HG03135 (cell line): ENCODE measurements around the gene HAGHL.
A peak's percentile ranks its signal among the peaks of the same experiment; 100 is the strongest.

Experiments
- ATAC-seq: cut with Tn5 transposase; IDR thresholded peaks from one replicate; pipeline ENCODE4 v1.9.1; 2021; ENCODE audit warnings: mild to moderate bottlenecking, moderate library complexity; ENCODE audit not compliant: unreplicated experiment

The HAGHL gene, protein sequence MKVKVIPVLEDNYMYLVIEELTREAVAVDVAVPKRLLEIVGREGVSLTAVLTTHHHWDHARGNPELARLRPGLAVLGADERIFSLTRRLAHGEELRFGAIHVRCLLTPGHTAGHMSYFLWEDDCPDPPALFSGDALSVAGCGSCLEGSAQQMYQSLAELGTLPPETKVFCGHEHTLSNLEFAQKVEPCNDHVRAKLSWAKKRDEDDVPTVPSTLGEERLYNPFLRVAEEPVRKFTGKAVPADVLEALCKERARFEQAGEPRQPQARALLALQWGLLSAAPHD

DNA sequence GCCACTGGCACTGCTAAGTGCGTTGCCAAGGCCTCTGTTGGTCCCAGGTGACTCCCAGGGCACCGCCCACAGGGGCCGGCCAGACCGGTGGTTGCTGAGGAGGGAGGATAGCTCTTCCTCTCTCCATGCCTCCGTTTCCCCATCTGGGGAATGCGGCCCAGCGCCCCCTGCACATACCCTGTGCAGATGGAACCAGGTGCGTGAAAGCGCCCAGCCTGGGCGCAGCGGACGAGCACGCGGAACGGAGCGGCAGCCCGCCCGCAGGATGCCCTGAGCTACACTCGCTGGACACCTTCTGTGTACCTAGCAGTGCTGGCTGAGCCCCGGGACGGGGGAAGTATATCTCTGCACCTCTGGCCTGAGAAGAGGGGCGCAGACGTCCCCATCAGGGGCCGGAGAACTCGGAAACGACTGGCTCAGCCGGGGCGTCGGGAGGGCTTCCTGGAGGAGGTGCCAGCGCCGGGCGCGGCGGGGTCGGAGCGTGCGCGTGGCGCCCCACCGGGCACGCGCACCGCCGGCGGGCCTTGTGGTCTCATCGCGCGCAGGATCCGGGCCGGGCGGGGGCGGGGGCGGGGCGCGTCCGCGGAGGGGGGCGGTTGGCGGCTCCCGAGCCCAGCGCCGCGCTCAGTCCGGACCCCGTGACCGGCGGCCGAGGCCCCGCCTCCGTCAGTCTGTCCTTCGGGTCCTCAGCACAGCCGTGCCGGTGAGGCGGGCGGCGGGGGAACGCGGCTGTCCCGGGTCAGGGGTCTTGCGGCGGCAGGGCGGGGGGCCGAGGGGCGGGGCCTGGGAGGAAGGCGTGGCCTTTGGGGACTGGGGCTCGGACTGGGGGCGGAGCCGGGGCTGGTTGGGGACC is at the start of gene HAGHL, which contains the start of gene CCDC78:
Gene HAGHL (plus strand): TSS at position 669 of the 853 bp plus-strand sequence. CDS start 404 bp downstream, outside the sequence.
Gene CCDC78 (minus strand): TSS at position 6 of the 853 bp plus-strand sequence. CDS start 76 bp downstream, outside the sequence.
- no peak for ATAC-seq

DNA sequence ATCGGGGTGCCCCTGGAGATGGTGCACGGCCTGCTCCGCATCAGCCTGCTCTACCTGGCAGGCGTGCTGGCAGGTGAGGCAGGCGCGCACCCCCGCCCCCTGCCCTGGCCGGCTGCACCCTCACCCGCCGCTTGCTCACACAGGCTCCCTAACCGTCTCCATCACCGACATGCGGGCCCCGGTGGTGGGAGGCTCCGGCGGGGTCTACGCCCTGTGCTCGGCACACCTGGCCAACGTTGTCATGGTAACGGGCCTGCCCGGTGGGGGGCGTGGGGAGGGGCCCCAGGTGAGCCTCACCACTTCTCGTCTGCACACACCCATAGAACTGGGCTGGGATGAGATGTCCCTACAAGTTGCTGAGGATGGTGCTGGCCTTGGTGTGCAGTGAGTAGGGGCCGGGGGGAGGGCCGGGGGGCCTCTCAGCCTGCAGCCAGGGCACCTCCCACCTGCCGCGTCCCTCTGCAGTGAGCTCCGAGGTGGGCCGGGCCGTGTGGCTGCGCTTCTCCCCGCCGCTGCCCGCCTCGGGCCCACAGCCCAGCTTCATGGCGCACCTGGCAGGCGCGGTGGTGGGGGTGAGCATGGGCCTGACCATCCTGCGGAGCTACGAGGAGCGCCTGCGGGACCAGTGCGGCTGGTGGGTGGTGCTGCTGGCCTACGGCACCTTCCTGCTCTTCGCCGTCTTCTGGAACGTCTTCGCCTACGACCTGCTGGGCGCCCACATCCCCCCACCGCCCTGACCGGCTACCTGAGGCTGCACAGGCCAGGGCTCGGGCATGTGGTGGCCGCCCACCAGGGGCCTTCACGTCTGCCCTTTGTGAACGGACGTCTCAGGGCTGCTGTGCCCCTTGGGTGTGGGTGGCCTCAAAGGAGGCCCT is 49.4 kb upstream of the HAGHL start:
- no peak for ATAC-seq

DNA sequence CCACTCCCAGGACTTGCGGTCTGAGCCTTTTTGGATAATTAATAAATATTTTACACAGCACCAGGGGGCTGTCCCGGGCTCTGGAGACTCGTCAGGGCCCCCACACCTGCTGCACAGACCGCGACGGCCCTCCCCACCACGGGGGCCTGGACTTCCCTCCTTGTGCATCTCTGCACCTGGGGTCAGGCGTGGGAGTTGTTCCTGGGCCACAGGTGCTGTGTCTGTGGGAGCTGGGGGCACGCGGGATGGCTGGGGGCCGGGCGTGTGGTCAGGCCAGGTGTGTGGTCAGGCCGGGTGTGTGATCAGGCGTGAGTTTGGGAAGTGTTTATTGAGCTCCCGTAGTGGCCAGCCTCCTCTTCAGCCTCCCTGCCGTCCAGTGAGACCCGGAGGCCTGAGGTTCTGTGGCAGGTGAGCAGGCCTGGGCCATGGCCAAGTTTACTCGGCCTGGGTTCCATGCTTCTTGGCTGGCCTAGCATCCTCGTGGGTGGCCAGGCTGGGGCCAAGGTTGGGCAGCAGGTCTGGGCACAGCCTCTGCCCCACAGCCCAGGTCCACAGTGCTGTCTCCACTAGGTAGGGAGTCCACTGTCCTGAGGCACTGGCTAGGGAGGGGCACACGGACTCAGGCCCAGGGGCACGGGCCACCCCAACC is 48.6 kb upstream of the HAGHL start:
- no peak for ATAC-seq

DNA sequence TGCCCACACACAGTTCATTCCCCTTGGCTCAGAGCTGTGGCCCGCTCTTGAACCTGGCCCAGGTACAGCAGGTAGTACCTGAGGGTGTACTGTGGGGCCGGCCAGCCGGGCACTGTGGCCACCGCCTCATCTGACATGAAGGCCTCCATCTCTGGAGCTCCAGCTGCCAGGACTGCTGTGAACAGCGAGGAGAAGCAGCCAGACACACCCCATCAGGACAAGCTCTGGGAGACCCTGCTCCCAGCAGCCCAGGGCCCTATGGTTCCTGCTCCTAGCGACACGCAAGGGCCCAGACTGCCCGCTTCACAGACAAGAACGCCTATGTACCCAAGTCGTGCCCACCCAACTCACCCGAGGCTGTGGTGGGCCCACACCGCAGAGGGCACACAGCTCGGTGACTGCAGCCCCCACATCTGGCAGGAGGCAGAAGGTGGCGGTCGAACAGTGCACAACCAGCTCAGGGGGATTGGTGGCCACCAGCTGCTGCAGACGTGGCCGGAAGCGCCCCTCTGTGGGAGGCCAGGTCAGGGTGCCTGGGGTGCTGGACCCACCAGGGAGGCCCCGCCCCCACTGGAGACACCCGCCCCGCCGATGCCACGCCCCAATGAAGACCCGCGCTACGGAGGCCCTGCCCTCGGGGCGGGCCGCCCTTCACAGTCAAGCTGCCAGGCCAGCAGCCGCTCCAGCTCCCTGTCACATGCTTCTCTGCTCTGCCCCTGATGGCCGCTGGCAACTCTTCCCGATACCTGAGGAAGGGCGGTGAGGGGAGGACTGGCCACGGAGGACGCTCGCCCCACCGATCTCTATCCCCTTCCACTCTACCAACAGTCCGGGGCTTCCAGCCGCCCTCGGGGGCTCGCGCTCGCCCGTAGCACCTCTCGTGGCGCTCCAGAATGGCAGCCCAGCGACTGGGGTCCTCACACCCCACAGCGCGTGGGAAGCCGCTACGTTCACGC is 47.8 kb upstream of the HAGHL start:
- no peak for ATAC-seq

DNA sequence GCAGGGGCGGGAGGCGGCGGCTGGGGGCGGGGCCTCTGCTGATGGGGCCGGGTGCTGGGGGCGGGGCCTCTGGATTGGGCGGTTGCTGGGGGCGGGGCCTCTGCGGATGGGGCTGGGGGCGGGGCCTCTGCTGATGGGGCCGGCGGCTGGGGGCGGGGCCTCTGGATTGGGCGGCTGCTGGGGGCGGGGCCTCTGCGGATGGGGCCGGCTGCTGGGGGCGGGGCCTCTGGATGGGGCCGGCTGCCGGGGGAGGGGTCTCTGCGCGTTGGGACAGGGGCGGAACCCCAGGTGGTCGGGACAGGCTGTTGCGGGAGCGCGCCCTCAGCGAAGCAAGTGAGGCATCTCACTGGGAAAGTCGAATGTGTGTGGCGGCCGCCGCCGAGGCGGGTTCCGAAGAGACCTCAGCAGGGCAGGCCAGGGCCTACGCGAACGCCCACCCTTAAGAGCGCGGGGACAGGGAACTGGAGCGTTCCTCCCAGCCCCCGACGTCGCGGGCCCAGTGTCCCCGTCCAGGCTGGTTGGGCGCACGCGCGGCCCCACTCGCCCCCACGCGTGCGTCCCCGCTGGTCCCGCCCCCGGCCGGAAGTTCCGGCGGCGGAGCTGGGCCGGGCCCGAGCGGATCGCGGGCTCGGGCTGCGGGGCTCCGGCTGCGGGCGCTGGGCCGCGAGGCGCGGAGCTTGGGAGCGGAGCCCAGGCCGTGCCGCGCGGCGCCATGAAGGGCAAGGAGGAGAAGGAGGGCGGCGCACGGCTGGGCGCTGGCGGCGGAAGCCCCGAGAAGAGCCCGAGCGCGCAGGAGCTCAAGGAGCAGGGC is 46.9 kb upstream of the HAGHL start, which contains the start of gene STUB1:
Gene STUB1 (plus strand): TSS at position 597 of the 811 bp plus-strand sequence. CDS start 116 bp downstream, at position 713.
- ATAC-seq: peak; percentile 35

DNA sequence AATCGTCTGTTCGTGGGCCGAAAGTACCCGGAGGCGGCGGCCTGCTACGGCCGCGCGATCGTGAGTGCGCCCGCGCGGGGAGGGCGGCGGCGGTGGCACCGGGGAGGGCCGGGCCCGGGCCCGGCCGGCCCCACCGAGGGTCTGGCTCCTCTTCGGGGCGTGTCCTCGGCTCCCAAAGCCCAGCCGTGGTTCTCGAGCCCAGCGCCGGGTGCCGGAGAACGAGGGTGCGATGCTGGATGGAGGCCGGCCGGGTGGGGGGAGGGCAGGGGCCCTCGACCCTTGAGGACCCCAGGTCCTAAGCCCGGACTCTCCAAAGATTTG is 46.3 kb upstream of the HAGHL start:
- ATAC-seq: no peak

DNA sequence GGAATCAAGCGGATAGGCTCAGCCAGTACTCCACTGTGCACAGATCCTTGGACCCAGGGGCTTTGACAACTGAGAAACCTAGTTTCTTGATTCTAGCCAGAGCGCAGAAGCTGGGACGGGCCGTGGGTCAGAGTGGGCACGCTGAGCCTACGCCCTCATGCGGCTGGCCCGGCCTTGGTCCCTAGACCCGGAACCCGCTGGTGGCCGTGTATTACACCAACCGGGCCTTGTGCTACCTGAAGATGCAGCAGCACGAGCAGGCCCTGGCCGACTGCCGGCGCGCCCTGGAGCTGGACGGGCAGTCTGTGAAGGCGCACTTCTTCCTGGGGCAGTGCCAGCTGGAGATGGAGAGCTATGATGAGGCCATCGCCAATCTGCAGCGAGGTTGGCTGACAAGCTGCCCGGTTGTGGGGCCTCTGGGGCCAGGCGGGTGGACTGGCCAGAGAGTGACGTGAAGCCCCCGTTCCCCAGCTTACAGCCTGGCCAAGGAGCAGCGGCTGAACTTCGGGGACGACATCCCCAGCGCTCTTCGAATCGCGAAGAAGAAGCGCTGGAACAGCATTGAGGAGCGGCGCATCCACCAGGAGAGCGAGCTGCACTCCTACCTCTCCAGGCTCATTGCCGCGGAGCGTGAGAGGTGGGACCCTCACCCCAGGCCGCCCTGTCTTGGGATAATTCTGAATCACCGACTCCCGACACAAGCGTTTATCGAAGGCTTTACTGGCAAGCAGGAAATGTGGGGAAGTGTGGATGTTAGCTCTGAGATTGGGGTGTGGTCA is 45.8 kb upstream of the HAGHL start:
- no peak for ATAC-seq

DNA sequence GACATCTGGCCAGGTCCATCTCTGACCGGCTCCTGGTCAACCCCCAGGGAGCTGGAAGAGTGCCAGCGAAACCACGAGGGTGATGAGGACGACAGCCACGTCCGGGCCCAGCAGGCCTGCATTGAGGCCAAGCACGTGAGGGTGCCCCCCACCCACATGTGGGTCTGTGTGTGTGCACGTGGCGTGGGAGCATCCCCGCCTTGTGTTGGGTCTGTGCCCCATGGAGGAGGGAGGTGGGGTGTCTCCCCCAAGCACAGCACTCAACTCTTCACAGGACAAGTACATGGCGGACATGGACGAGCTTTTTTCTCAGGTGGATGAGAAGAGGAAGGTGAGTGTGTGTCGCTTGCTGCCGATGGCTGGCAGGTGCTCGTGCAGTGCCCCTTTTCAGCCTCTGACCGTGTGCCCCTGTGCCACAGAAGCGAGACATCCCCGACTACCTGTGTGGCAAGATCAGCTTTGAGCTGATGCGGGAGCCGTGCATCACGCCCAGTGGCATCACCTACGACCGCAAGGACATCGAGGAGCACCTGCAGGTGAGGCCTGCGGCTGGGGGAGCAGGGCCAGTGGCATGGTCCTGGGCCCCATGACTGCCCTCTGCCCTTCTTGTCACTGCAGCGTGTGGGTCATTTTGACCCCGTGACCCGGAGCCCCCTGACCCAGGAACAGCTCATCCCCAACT is 45.0 kb upstream of the HAGHL start:
- no peak for ATAC-seq

DNA sequence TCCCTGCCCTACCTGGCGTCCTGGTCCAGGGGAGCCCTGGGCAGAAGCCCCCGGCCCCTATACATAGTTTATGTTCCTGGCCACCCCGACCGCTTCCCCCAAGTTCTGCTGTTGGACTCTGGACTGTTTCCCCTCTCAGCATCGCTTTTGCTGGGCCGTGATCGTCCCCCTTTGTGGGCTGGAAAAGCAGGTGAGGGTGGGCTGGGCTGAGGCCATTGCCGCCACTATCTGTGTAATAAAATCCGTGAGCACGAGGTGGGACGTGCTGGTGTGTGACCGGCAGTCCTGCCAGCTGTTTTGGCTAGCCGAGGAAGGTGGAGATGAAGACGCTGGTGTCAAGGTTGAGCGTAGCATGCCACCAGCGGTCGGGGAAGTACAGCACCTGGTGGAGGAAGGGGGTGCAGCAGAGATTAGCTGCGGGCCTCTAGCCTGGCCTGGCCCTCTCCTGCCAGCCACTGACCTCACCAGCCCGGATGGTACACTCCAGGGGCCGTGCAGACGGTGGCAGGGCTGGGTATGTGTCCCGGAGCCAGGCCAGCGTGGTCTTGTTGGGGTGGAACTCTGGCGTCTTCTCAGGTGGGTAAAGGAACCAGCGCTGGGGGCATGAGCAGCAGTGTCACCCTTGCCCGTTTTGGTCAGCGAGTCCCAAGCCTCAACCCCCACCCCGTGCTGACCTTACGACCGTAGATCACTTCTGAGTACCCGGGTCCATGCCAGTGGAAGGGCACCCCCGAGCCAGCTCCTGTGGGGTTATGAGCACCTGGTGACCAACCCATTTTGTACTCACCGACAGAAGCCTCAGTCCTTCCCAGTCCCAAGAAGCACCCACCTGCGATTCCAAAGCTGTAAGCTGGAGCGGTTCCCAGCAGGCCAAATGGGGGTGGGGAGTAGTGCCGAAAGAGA is 44.2 kb upstream of the HAGHL start:
- ATAC-seq: no peak

DNA sequence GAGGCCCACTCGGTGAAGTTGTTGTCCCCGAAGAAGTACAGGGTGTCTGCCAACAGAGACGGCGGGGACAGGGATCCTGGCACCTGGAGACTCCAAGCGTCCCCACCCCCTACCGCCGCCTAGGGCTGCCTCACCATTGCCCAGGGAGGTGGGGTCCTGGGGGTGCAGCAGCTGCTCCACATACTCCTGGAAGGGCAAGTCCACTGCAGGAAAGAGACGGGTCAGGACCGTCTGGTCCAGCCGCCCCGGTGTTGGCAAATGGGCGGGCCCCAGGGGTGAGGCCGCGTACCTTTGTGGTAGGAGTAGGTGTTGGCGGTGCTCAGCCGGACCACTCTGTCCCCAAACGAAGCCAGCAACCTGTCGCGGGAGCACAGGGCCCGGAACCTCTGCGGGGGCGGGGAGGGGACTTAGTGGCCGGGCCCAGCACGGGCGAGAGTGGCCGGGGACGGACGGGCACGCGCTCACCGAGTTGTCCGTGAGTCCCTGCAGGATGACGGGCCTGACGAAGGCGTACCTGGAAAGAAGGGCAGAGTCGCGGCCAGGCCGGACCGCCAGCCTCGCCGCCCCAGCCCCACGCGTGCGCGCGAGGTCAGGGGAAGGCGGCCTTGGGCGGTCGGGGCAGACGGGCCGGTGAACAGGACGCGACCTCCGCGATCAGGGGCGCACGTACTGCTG is 43.4 kb upstream of the HAGHL start:
- ATAC-seq: peak; percentile 4

DNA sequence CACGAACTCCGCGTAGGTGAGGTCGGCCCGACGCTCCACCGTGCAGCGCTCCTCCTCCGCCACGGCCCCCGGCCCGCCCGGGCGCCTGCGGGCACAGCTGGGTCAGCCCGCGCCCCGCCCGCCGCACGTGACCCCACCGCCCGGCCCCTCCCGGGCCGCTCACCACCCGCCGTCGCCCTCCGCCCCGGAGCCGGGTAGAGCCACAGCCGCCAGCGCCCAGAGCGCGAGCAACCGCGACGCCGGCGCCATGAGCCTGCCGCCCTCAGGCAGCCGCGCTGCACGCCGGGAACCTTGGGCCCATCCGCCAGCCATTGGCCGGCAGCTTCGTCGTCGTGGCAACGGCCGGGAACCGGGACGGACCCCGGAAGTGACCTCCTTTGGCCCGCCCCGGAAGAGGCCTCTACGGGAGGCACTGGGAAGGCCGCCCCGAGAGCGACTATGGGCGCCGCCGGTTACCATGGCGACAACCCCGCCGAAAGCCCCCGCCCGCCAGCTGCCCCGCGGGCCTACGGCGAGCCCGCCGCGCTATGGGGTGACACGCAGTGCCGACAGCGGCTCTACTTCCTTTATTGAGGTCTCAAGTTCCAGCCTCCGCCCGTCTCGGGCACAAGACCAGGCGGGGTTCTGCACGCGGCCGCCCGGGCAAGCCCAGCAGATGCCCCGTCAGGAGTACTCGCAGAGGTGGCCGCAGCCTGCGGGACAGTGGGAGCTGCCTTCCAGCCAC is 42.7 kb upstream of the HAGHL start, which contains the start of gene JMJD8:
Gene JMJD8 (minus strand): TSS at position 264 of the 724 bp plus-strand sequence. CDS start 15 bp downstream, at position 249.
- ATAC-seq: peak; percentile 55

DNA sequence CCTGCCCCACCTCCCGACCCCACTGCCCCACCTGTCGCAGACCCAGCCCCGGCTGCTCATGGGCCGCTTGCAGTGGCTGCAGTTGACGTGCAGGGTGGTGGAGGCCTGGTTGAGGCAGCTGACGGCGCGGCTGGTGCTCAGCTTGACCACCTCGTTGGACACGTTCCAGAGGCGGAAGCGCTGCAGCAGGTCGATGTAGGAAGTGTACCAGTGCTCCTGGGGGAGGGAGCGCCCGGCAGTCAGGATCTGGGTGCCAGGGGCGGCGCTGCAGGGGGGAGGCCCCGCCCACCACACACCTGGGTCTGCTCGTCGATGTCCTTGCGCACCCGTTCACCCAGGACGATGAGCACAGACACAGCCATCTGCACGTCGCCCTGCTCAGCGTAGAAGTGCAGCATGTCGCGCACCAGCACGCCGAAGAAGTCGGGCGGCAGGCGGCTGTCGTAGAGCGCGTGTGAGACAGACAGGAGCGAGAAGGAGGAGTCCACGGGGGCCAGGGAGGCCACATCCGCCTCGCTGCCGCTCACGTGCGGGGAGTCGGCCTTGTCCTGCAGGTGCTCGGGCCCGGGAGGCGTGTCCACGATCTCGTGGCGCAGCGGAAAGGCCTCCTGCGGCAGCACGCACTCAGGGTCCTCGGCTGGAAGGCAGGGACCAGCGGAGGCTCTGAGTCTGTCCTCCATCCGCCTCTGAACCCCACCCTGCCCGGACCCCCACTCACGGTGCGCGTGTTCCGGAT is 41.8 kb upstream of the HAGHL start:
- no peak for ATAC-seq

DNA sequence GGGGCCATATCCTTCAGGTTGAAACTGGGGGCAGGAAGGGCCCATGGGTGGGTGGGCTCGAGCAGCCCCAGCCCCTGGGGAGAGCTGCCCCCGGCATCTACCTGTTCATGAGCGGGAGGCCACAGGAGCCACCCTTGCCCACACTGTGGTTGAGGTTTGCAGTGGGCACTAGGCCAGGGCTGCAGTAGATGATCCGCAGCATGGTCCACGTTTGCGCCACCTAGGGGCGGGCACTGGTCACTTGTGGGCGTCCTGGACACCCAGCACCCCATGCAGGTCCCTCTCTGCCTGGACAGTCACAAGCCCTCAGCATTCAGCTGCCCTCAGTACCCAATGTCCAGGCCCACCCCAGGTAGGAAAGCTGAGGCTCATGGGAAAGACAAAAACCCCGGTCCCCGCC is 40.9 kb upstream of the HAGHL start:
- ATAC-seq: no peak
